ENCODE results near the gene RAPGEF2. TPM values are rescaled to one million over a fixed set of nuclear protein-coding genes. Genes with fewer than 3 reads are reported as not detected.

The RAPGEF2 gene
- total RNA-seq, 1 experiment from 2014 or later = 26.3 TPM

- CTCF ChIA-PET = interaction anchor here (0.6 to 1.9 kb wide), 3 partner anchors 19 to 968 kb away, joined by 4 to 7 read pairs (median 4); no protein-coding TSS in a partner anchor
- no peaks in the 10 kb centered on the region for H3K9me3 Mint-ChIP-seq (ENCODE audit: unreplicated experiment)
These were observed 165.0 kb downstream of the RAPGEF2 start for GRCh38 chr4:159267869-159268285.

GRCh38 chr4:159268607-159269006 lies 165.7 kb downstream of the RAPGEF2 start:
- H3K36me3 Mint-ChIP-seq (ENCODE audit: insufficient read depth, unreplicated experiment) = peaks cover 6% of the 10 kb centered on the region
- no peaks in the 10 kb centered on the region for H3K27me3 Mint-ChIP-seq (ENCODE audit: insufficient read depth, unreplicated experiment)
- no peak for TF ChIP-seq CTCF (IDR thresholded peaks at IDR 0.05; ENCODE audit: unreplicated experiment)
- DNase-seq (ENCODE audit: unreplicated experiment) = no peak
- no TSS peak for BruUV-seq (replicated peaks)
- ChIA-PET POLR2A (no interaction called here), CTCF (no interaction called here)
- intact Hi-C loops (cut with micrococcal nuclease) = no loop called here
- H3K4me1 Mint-ChIP-seq (ENCODE audit: insufficient read depth, unreplicated experiment) = peaks cover 17% of the 10 kb centered on the region
- H3K27ac Mint-ChIP-seq (ENCODE audit: low read depth, unreplicated experiment) = no peak overlapping the region
- H3K9me3 Mint-ChIP-seq (ENCODE audit: unreplicated experiment) = no peaks in the 10 kb centered on the region
- H3K4me3 Mint-ChIP-seq (ENCODE audit: unreplicated experiment) = no peak overlapping the region

More at GRCh38 chr4:159267869-159268285, 165.0 kb downstream of the RAPGEF2 start:
- Mint-ChIP-seq H3K27ac (ENCODE audit: low read depth, unreplicated experiment) (no peak overlapping the region), H3K4me3 (ENCODE audit: unreplicated experiment) (no peak overlapping the region), H3K27me3 (ENCODE audit: insufficient read depth, unreplicated experiment) (no peaks in the 10 kb centered on the region), H3K4me1 (ENCODE audit: insufficient read depth, unreplicated experiment) (peaks cover 13% of the 10 kb centered on the region), H3K36me3 (ENCODE audit: insufficient read depth, unreplicated experiment) (peaks cover 6% of the 10 kb centered on the region)
- POLR2A ChIA-PET = interaction anchor here (1.5 kb wide), 1 partner anchor 28 kb away, joined by 4 read pairs; no protein-coding TSS in a partner anchor
- no peak for TF ChIP-seq CTCF (IDR thresholded peaks at IDR 0.05; ENCODE audit: unreplicated experiment)
- no peak for DNase-seq (ENCODE audit: unreplicated experiment)
- no TSS peak for BruUV-seq (replicated peaks)
- intact Hi-C loops (cut with micrococcal nuclease) = no loop called here

GRCh38 chr4:159269116-159269515 lies 166.2 kb downstream of the RAPGEF2 start:
- intact Hi-C loops (cut with micrococcal nuclease) = no loop called here
- no peaks in the 10 kb centered on the region for H3K27me3 Mint-ChIP-seq (ENCODE audit: insufficient read depth, unreplicated experiment)
- ChIA-PET CTCF (interaction anchor here (0.7 kb wide), 1 partner anchor 339 kb away, joined by 3 read pairs; no protein-coding TSS in a partner anchor), POLR2A (interaction anchor here (0.9 kb wide), 1 partner anchor 463 kb away, joined by 3 read pairs; no protein-coding TSS in a partner anchor)
- no TSS peak for BruUV-seq (replicated peaks)
- no peak for DNase-seq (ENCODE audit: unreplicated experiment)
- no peak overlapping the region for H3K4me3 Mint-ChIP-seq (ENCODE audit: unreplicated experiment)
- peaks cover 6% of the 10 kb centered on the region for H3K36me3 Mint-ChIP-seq (ENCODE audit: insufficient read depth, unreplicated experiment)
- H3K4me1 Mint-ChIP-seq (ENCODE audit: insufficient read depth, unreplicated experiment) = peaks cover 17% of the 10 kb centered on the region
- no peaks in the 10 kb centered on the region for H3K9me3 Mint-ChIP-seq (ENCODE audit: unreplicated experiment)
- no peak for TF ChIP-seq CTCF (IDR thresholded peaks at IDR 0.05; ENCODE audit: unreplicated experiment)
- H3K27ac Mint-ChIP-seq (ENCODE audit: low read depth, unreplicated experiment) = no peak overlapping the region

- BruUV-seq (replicated peaks) = no TSS peak
- DNase-seq (ENCODE audit: unreplicated experiment) = no peak
- Mint-ChIP-seq H3K36me3 (ENCODE audit: insufficient read depth, unreplicated experiment) (peaks cover under 1% of the 10 kb centered on the region), H3K9me3 (ENCODE audit: unreplicated experiment) (no peaks in the 10 kb centered on the region), H3K27ac (ENCODE audit: low read depth, unreplicated experiment) (no peak overlapping the region), H3K27me3 (ENCODE audit: insufficient read depth, unreplicated experiment) (no peaks in the 10 kb centered on the region), H3K4me1 (ENCODE audit: insufficient read depth, unreplicated experiment) (peaks cover 22% of the 10 kb centered on the region), H3K4me3 (ENCODE audit: unreplicated experiment) (no peak overlapping the region)
- TF ChIP-seq CTCF (IDR thresholded peaks at IDR 0.05; ENCODE audit: unreplicated experiment) = no peak
- intact Hi-C loops (cut with micrococcal nuclease) = no loop called here
- CTCF ChIA-PET = no interaction called here
- POLR2A ChIA-PET = interaction anchor here (0.8 kb wide), 1 partner anchor 9 kb away, joined by 3 read pairs; no protein-coding TSS in a partner anchor
These were observed 167.1 kb downstream of the RAPGEF2 start for GRCh38 chr4:159269956-159270355.

Measured in MCF 10A (cell line).